GM12872 (cell line): ENCODE results near the gene DSPP.

Experiments
- CTCF ChIP-seq: IDR thresholded peaks from 3 replicates; pipeline ENCODE4 v1.5.1; 2011; ENCODE audit warnings: low read depth, mild to moderate bottlenecking, low read length, moderate library complexity; ENCODE audit not compliant: insufficient read depth

The DSPP gene

DNA sequence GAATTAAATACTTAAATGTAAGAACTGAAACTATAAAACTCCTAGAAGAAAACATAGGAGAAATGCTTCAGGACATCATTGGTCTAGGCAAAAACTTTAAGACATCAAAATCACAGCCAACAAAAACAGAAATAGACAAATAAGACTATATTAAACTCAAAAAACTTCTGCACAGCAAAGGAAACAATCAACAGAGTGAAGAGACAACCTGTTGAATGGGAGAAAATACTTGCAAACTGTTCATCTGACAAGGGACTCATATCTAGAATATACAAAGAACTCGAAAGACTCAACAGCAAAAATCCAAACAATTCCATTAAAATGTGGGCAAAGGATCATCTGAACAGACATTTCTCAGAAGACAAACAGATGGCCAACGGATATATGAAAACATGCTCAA lies 16.2 kb upstream of the DSPP start:
- TF ChIP-seq CTCF = no peak

DNA sequence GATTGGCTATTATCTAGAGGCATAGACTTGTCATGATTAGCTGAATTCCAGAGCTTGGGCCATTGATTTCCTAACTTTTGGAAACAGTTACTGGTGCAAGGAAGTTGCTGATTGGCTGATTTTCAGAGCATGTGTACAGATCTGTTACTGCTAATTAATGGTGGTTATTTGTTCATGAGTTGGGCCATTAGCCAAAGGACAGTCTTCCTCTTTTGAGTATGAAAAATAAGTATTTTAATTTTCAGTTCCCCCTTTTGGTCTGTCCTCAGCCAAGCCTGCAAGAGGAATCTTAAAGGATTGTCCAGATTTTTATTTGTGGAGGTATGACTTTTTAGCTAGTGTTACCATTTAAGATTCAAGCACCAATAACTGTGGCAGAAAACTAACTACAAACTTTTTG lies 7.0 kb upstream of the DSPP start:
- TF ChIP-seq CTCF = no peak

DNA sequence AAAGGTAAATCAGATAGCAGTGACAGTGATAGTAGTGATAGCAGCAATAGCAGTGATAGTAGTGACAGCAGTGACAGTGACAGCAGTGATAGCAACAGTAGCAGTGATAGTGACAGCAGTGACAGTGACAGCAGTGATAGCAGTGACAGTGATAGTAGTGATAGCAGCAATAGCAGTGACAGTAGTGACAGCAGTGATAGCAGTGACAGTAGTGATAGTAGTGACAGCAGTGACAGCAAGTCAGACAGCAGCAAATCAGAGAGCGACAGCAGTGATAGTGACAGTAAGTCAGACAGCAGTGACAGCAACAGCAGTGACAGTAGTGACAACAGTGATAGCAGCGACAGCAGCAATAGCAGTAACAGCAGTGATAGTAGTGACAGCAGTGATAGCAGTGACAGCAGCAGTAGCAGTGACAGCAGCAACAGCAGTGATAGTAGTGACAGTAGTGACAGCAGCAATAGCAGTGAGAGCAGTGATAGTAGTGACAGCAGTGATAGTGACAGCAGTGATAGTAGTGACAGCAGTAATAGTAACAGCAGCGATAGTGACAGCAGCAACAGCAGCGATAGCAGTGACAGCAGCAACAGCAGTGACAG lies 6.1 kb downstream of the DSPP start:
- TF ChIP-seq CTCF = no peak

- TF ChIP-seq CTCF = no peak
These were observed 7.9 kb downstream of the DSPP start for GRCh38 chr4:87616268-87616667.

GRCh38 chr4:87620086-87620485 lies 11.8 kb downstream of the DSPP start:
- TF ChIP-seq CTCF = no peak

DNA sequence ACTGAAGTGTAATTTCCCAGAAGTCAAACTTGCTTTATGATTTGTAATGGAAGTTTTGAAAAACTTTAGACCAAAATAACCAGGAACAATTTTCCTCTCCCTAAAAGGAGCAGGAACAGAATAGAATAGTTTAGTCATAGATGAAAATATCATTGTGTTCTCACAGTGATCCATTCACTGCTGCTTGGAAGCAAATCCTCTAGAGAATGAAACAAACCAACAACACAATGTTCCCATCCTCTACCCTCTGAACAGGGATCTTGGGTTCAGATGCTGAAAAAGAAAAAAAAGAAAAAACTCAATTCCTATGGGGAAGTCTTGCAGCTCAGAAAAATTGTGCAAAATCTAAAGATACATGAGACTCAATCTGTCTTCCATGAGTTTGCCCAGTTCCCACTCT lies 12.2 kb downstream of the DSPP start:
- TF ChIP-seq CTCF = no peak

DNA sequence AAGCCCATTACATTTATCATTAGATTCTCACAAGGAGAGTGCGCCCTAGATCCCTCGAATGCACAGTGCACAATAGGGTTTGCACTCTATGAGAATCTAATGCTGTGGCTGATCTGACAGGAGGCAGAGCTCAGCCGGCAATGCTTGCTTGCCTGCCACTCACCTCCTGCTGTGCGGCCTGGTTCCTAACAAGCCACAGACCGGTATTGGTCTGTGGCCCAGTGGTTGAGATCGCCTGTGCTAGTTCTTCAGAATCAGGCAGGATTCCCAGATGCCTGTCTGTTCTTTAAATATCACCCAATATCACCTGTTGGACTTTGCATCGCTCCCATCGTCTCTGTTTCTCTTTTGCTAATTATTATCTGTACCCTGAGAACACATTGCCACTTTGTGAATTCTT lies 14.0 kb downstream of the DSPP start:
- TF ChIP-seq CTCF = no peak

GRCh38 chr4:87624698-87625097 lies 16.4 kb downstream of the DSPP start:
- TF ChIP-seq CTCF = no peak
